Measurements from ENCODE around the gene SLC44A5. TPM values are rescaled to one million over a fixed set of nuclear protein-coding genes. Genes with fewer than 3 reads are reported as not detected.
"Not testable (repeated sequence)": the region's sequence is repeated elsewhere in the genome, so short reads cannot be mapped to it uniquely, and the experiment has no call there.

SLC44A5 gene
- total RNA-seq, 1 donor from 2014 or later: under 0.01 TPM

- H3K4me3 ChIP-seq (ENCODE audit: low read length in 3 of 3); H3K9ac ChIP-seq (ENCODE audit: low read depth in 1 of 3, low read length in 3 of 3); H3K4me1 ChIP-seq (ENCODE audit: control insufficient read depth in 3 of 3, insufficient read depth in 3 of 3, low read length in 3 of 3); H3K36me3 ChIP-seq (ENCODE audit: control insufficient read depth in 3 of 3, insufficient read depth in 3 of 3, low read length in 3 of 3); H3K27me3 ChIP-seq (ENCODE audit: control insufficient read depth in 3 of 3, insufficient read depth in 3 of 3, low read length in 3 of 3); H3K27ac ChIP-seq (ENCODE audit: low read depth, low read length); H3K9me3 ChIP-seq (ENCODE audit: control insufficient read depth in 3 of 3, low read length in 3 of 3): not testable (repeated sequence)
Observed at GRCh38 chr1:75403147-75403646, 207.7 kb downstream of the SLC44A5 start.

- no peaks in the 10 kb centered on the region for H3K9me3 ChIP-seq (ENCODE audit: control insufficient read depth in 3 of 3, low read length in 3 of 3)
- no peak overlapping the region for H3K4me3 ChIP-seq (ENCODE audit: low read length in 3 of 3)
- H3K4me1 ChIP-seq (ENCODE audit: control insufficient read depth in 3 of 3, insufficient read depth in 3 of 3, low read length in 3 of 3): no peaks in the 10 kb centered on the region
- H3K27ac ChIP-seq (ENCODE audit: low read depth, low read length): no peak overlapping the region
- H3K9ac ChIP-seq (ENCODE audit: low read depth in 1 of 3, low read length in 3 of 3): no peak overlapping the region
- H3K36me3 ChIP-seq (ENCODE audit: control insufficient read depth in 3 of 3, insufficient read depth in 3 of 3, low read length in 3 of 3): no peaks in the 10 kb centered on the region
- H3K27me3 ChIP-seq (ENCODE audit: control insufficient read depth in 3 of 3, insufficient read depth in 3 of 3, low read length in 3 of 3): no peaks in the 10 kb centered on the region
Observed at GRCh38 chr1:75400716-75401115, 210.2 kb downstream of the SLC44A5 start.

GRCh38 chr1:75396745-75397144, 214.2 kb downstream of the SLC44A5 start:
- Histone ChIP-seq H3K4me3 (ENCODE audit: low read length in 3 of 3) (no peak overlapping the region), H3K27ac (ENCODE audit: low read depth, low read length) (no peak overlapping the region), H3K27me3 (ENCODE audit: control insufficient read depth in 3 of 3, insufficient read depth in 3 of 3, low read length in 3 of 3) (no peaks in the 10 kb centered on the region), H3K9ac (ENCODE audit: low read depth in 1 of 3, low read length in 3 of 3) (no peak overlapping the region), H3K36me3 (ENCODE audit: control insufficient read depth in 3 of 3, insufficient read depth in 3 of 3, low read length in 3 of 3) (no peaks in the 10 kb centered on the region), H3K9me3 (ENCODE audit: control insufficient read depth in 3 of 3, low read length in 3 of 3) (no peaks in the 10 kb centered on the region), H3K4me1 (ENCODE audit: control insufficient read depth in 3 of 3, insufficient read depth in 3 of 3, low read length in 3 of 3) (no peaks in the 10 kb centered on the region)

GRCh38 chr1:75396260-75396659, 214.7 kb downstream of the SLC44A5 start:
- Histone ChIP-seq H3K9ac (ENCODE audit: low read depth in 1 of 3, low read length in 3 of 3) (no peak overlapping the region), H3K9me3 (ENCODE audit: control insufficient read depth in 3 of 3, low read length in 3 of 3) (no peaks in the 10 kb centered on the region), H3K27ac (ENCODE audit: low read depth, low read length) (no peak overlapping the region), H3K4me3 (ENCODE audit: low read length in 3 of 3) (no peak overlapping the region), H3K36me3 (ENCODE audit: control insufficient read depth in 3 of 3, insufficient read depth in 3 of 3, low read length in 3 of 3) (no peaks in the 10 kb centered on the region), H3K4me1 (ENCODE audit: control insufficient read depth in 3 of 3, insufficient read depth in 3 of 3, low read length in 3 of 3) (no peaks in the 10 kb centered on the region), H3K27me3 (ENCODE audit: control insufficient read depth in 3 of 3, insufficient read depth in 3 of 3, low read length in 3 of 3) (no peaks in the 10 kb centered on the region)

DNA sequence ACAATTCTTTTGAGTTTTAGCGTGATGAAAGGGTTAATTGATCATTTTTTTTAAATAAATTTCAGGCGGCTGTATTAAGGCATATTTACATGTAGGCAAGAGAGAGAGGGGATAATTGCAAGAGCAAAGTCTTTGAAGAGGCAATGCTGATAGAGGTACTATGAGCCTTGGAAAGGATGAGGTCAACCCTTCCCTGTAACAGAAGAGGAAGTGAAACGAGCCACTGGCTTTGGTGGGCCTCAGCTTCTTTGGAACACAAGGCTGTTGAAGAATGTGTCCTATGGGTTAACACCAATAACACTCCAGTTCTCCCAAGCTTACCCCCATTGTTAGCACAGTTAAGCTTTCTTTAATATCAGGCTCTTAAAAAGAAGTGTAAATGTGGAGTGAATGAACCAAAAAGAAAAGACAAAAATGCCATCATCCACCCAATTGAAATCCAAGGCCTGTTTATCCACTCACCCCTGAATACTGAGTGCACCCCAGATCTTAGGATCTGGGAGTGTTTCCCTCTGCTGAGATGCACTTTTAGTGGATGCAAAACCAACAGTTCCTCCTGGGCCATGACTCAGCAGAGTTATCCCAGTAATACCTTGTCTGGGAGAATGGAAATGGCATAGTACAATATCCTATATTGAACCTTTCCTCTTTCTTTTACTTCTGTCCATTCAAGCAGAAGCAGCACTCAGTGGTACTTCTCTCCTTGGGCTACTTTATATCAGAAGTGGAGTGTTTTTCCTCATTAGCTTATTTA, 216.4 kb downstream of the SLC44A5 start:
- Histone ChIP-seq H3K4me3 (ENCODE audit: low read length in 3 of 3) (no peak overlapping the region), H3K9ac (ENCODE audit: low read depth in 1 of 3, low read length in 3 of 3) (no peak overlapping the region), H3K4me1 (ENCODE audit: control insufficient read depth in 3 of 3, insufficient read depth in 3 of 3, low read length in 3 of 3) (no peaks in the 10 kb centered on the region), H3K27me3 (ENCODE audit: control insufficient read depth in 3 of 3, insufficient read depth in 3 of 3, low read length in 3 of 3) (no peaks in the 10 kb centered on the region), H3K36me3 (ENCODE audit: control insufficient read depth in 3 of 3, insufficient read depth in 3 of 3, low read length in 3 of 3) (no peaks in the 10 kb centered on the region), H3K9me3 (ENCODE audit: control insufficient read depth in 3 of 3, low read length in 3 of 3) (no peaks in the 10 kb centered on the region), H3K27ac (ENCODE audit: low read depth, low read length) (no peak overlapping the region)

DNA sequence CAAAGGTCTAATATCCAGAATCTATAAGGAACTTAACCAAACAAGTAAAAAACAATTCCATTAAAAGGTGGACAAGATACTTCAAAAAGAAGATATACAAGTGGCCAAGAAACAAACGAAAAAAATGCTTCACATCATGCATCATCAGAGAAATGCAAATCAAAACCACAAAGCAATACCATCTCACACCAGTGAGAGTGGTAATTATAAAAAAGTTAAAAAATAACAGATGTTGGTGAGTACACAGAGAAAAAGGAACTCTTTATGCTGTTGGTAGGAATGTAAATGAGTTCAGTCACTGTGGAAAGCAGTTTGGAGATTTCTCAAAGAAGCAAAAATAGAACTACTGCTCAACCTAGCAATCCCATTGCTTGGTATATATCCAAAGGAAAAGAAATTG, 218.6 kb downstream of the SLC44A5 start:
- Histone ChIP-seq H3K4me3 (ENCODE audit: low read length in 3 of 3) (no peak overlapping the region), H3K9me3 (ENCODE audit: control insufficient read depth in 3 of 3, low read length in 3 of 3) (no peaks in the 10 kb centered on the region), H3K27ac (ENCODE audit: low read depth, low read length) (no peak overlapping the region), H3K4me1 (ENCODE audit: control insufficient read depth in 3 of 3, insufficient read depth in 3 of 3, low read length in 3 of 3) (no peaks in the 10 kb centered on the region), H3K27me3 (ENCODE audit: control insufficient read depth in 3 of 3, insufficient read depth in 3 of 3, low read length in 3 of 3) (no peaks in the 10 kb centered on the region), H3K36me3 (ENCODE audit: control insufficient read depth in 3 of 3, insufficient read depth in 3 of 3, low read length in 3 of 3) (no peaks in the 10 kb centered on the region), H3K9ac (ENCODE audit: low read depth in 1 of 3, low read length in 3 of 3) (no peak overlapping the region)

DNA sequence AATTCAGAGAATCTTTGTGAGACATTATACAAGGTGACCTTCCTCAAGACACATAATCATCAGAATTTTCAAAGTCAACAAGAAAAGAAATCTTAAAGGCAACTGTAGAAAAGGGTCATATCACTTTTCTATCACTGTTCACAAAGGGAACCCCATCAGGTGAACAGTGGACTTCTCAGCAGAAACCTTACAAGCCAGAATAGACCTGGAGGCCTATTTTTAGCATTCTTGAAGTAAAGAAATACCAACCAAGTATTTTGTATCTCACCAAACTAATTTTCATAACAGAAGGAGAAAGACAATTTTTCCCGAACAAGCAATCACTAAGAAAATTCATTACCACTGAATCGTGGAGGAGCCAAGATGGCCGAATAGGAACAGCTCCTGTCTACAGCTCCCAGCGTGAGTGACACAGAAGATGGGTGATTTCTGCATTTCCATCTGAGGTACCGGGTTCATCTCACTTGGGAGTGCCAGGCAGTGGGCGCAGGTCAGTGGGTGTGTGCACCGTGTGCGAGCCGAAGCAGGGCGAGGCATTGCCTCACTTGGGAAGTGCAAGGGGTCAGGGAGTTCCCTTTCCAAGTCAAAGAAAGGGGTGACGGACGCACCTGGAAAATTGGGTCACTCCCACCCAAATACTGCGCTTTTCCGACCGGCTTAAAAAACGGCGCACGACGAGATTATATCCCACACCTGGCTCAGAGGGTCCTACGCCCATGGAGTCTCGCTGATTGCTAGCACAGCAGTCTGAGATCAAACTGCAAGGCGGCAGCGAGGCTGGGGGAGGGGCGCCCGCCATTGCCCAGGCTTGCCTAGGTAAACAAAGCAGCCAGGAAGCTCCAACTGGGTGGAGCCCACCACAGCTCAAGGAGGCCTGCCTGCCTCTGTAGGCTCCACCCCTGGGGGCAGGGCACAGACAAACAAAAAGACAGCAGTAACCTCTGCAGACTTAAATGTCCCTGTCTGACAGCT, 235.2 kb downstream of the SLC44A5 start:
- peak overlapping the region in 1 of 3 donors; percentile 66 for H3K4me3 ChIP-seq (ENCODE audit: low read length in 3 of 3)
- H3K27me3 ChIP-seq (ENCODE audit: control insufficient read depth in 3 of 3, insufficient read depth in 3 of 3, low read length in 3 of 3); H3K36me3 ChIP-seq (ENCODE audit: control insufficient read depth in 3 of 3, insufficient read depth in 3 of 3, low read length in 3 of 3); H3K27ac ChIP-seq (ENCODE audit: low read depth, low read length); H3K9me3 ChIP-seq (ENCODE audit: control insufficient read depth in 3 of 3, low read length in 3 of 3); H3K4me1 ChIP-seq (ENCODE audit: control insufficient read depth in 3 of 3, insufficient read depth in 3 of 3, low read length in 3 of 3): not testable (repeated sequence)
- H3K9ac ChIP-seq (ENCODE audit: low read depth in 1 of 3, low read length in 3 of 3): peak overlapping the region in 1 of 3 donors; percentile 75

DNA sequence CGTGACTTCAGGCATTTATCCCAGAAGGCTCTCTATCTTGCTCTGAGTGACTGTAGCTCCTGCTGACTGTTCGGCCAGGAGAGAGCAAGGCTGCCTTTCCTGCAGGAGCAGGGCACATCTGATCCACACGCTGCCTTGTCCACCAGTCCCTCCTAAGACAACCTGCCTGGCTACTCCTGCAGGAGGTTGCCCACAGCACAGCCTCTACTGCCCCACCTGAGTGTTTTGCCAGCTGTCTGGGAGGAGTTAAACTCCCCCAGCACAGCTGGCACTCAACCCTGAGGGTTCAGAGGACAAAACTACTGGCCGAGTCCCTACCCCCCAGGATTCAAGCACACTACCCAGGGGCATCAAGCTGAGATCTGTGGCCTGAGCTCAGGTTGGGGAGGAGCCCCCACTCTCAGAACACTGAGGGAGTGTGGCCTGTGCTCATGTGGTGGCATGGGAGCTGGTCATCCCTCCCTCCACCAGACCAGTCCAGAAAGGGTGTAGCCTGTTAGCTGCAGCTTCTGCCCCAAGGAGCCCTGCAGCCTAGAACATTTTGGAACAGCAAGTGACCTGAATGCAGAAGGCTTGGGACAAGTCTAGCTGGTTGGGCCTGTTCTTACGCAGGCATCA, 237.3 kb downstream of the SLC44A5 start:
- Histone ChIP-seq H3K27me3 (ENCODE audit: control insufficient read depth in 3 of 3, insufficient read depth in 3 of 3, low read length in 3 of 3) (no peaks in the 10 kb centered on the region), H3K9ac (ENCODE audit: low read depth in 1 of 3, low read length in 3 of 3) (peak overlapping the region in 1 of 3 donors; percentile 30), H3K4me3 (ENCODE audit: low read length in 3 of 3) (peak overlapping the region in 1 of 3 donors; percentile 66), H3K36me3 (ENCODE audit: control insufficient read depth in 3 of 3, insufficient read depth in 3 of 3, low read length in 3 of 3) (no peaks in the 10 kb centered on the region), H3K27ac (ENCODE audit: low read depth, low read length) (no peak overlapping the region), H3K4me1 (ENCODE audit: control insufficient read depth in 3 of 3, insufficient read depth in 3 of 3, low read length in 3 of 3) (no peaks in the 10 kb centered on the region), H3K9me3 (ENCODE audit: control insufficient read depth in 3 of 3, low read length in 3 of 3) (no peaks in the 10 kb centered on the region)

DNA sequence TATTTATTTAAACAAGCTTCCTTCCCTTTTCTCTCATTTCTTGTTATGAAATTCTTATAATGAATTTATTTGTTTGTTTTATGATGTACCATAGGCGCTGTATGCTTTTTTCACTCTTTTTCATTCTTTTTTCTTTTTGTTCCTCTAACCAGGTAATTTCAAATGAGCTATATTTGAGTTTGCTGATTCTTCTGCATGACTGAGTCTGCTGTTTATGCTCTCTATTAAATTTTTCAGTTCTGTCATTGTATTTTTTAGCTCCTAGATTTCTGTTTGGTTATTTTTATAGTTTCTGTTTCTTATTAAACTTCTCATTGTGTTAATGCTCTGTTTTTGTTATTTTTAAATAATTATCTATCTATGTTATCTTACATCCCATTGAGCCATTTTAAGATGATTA, 244.3 kb downstream of the SLC44A5 start:
- H3K9ac ChIP-seq (ENCODE audit: low read depth in 1 of 3, low read length in 3 of 3): no peak overlapping the region
- H3K36me3 ChIP-seq (ENCODE audit: control insufficient read depth in 3 of 3, insufficient read depth in 3 of 3, low read length in 3 of 3): peaks cover 0 to 4% (median 0%) of the 10 kb centered on the region in 3 donors
- H3K4me1 ChIP-seq (ENCODE audit: control insufficient read depth in 3 of 3, insufficient read depth in 3 of 3, low read length in 3 of 3): no peaks in the 10 kb centered on the region
- no peak overlapping the region for H3K4me3 ChIP-seq (ENCODE audit: low read length in 3 of 3)
- H3K9me3 ChIP-seq (ENCODE audit: control insufficient read depth in 3 of 3, low read length in 3 of 3): peaks cover 4 to 6% (median 6%) of the 10 kb centered on the region in 3 donors
- H3K27me3 ChIP-seq (ENCODE audit: control insufficient read depth in 3 of 3, insufficient read depth in 3 of 3, low read length in 3 of 3): no peaks in the 10 kb centered on the region
- H3K27ac ChIP-seq (ENCODE audit: low read depth, low read length): no peak overlapping the region
